Measurements from ENCODE around the gene ZNF512B. TPM values are rescaled to one million over a fixed set of nuclear protein-coding genes. Genes with fewer than 3 reads are reported as not detected.
A peak's percentile ranks its signal among the peaks of the same experiment; 100 is the strongest.

Gene ZNF512B
- total RNA-seq, 4 donors from 2014 or later, result 5.8 to 7.4 (median 6.4) TPM

DNA sequence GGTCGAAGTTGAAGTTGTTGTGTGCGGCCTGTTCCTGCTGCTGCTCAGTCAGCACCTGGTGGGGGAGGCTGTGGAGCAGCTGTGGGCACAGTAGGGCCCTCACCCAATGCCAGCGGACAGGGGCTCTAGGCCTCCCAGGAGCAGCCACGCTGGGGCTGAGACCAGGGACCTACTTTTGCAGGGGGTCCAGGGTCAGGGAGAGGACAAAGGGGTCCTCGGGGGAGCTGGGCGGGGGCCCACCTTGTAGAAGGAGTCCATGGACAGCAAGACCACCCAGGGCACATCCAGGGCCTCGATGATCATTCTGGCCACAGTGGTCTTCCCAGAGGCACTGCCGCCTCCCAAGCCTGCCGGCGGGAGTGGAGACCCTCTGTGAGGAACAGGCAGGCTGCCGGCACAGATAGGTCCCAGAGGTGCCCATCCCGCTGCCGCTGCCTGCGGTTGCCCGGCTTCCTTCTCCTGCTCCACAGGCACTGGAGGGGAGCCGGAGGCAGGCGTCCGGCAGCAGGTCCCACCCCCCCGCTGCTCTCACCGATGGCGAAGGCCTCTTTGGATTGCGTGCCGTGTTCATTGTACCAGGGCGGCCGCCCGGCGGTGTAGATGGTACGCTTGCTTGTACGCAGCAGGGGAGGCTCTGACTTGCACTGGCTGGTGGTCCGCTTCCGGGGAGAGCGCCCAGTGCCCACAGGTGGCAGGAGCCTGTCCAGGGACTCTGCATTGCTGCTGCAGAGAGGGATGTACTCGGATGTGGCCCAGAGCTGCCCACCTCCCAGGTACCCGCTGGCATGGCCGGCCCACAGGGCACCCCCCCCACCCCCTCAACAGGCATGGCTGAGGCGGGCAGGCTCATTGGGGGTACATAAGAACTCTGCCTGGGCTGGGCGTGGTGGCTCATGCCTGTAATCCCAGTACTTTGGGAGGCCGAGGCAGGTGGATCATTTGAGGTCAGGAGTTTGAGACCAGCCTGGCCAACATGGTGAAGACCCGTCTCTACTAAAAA lies 23.5 kb downstream of the ZNF512B start:
- H3K4me1 ChIP-seq, result peaks cover 9 to 46% (median 27%) of the 10 kb centered on the region in 4 donors
- H3K4me3 ChIP-seq, result no peak overlapping the region
- no peak overlapping the region for H3K27ac ChIP-seq
- no peak for TF ChIP-seq POLR2A (IDR thresholded peaks at IDR 0.05)
- TF ChIP-seq, protein P1, sequence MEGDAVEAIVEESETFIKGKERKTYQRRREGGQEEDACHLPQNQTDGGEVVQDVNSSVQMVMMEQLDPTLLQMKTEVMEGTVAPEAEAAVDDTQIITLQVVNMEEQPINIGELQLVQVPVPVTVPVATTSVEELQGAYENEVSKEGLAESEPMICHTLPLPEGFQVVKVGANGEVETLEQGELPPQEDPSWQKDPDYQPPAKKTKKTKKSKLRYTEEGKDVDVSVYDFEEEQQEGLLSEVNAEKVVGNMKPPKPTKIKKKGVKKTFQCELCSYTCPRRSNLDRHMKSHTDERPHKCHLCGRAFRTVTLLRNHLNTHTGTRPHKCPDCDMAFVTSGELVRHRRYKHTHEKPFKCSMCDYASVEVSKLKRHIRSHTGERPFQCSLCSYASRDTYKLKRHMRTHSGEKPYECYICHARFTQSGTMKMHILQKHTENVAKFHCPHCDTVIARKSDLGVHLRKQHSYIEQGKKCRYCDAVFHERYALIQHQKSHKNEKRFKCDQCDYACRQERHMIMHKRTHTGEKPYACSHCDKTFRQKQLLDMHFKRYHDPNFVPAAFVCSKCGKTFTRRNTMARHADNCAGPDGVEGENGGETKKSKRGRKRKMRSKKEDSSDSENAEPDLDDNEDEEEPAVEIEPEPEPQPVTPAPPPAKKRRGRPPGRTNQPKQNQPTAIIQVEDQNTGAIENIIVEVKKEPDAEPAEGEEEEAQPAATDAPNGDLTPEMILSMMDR (IDR thresholded peaks at IDR 0.05), result no peak
- H3K27me3 ChIP-seq, result no peaks in the 10 kb centered on the region
- peaks cover 0 to 49% (median 0%) of the 10 kb centered on the region in 3 donors for H3K36me3 ChIP-seq
- H3K9me3 ChIP-seq, result no peaks in the 10 kb centered on the region
- no peak for DNase-seq

GRCh38 chr20:63945031-63945658 lies 24.6 kb downstream of the ZNF512B start:
- Histone ChIP-seq H3K4me1 (peaks cover 3 to 35% (median 21%) of the 10 kb centered on the region in 4 donors), H3K36me3 (peaks cover 0 to 59% (median 0%) of the 10 kb centered on the region in 3 donors), H3K4me3 (no peak overlapping the region), H3K27me3 (no peaks in the 10 kb centered on the region), H3K27ac (peak overlapping the region in 1 of 4 donors; percentile 21), H3K9me3 (no peaks in the 10 kb centered on the region)
- DNase-seq, result no peak
- no peak for TF ChIP-seq POLR2A (IDR thresholded peaks at IDR 0.05)
- TF ChIP-seq, protein P1 (IDR thresholded peaks at IDR 0.05), result no peak

GRCh38 chr20:63944078-63944941 lies 25.4 kb downstream of the ZNF512B start:
- no peak for DNase-seq
- H3K4me3 ChIP-seq, result no peak overlapping the region
- H3K27me3 ChIP-seq, result no peaks in the 10 kb centered on the region
- TF ChIP-seq POLR2A (IDR thresholded peaks at IDR 0.05), result no peak
- TF ChIP-seq, protein P1 (IDR thresholded peaks at IDR 0.05), result no peak
- H3K4me1 ChIP-seq, result peaks cover 2 to 27% (median 14%) of the 10 kb centered on the region in 4 donors
- peak overlapping the region in 1 of 4 donors; percentile 21 for H3K27ac ChIP-seq
- H3K36me3 ChIP-seq, result peaks cover 0 to 67% (median 0%) of the 10 kb centered on the region in 3 donors
- H3K9me3 ChIP-seq, result no peaks in the 10 kb centered on the region

DNA sequence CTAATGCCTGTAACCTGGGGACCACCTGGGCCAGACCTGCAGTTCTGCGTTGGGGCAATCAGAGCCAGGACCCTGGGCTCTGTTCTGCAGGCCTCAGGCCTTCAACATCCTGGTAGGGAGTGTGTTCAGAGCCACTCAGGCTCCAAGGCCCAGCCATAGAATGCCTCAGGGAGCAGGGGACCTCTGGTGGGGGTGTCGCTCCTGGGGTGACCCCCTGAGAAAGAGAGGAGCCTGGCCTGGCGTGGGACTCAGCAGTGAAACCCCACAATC lies 26.0 kb downstream of the ZNF512B start:
- no peak overlapping the region for H3K27ac ChIP-seq
- no peaks in the 10 kb centered on the region for H3K9me3 ChIP-seq
- H3K36me3 ChIP-seq, result peaks cover 0 to 72% (median 0%) of the 10 kb centered on the region in 3 donors
- H3K4me3 ChIP-seq, result no peak overlapping the region
- TF ChIP-seq POLR2A (IDR thresholded peaks at IDR 0.05), result no peak
- TF ChIP-seq, protein P1 (IDR thresholded peaks at IDR 0.05), result no peak
- no peaks in the 10 kb centered on the region for H3K27me3 ChIP-seq
- DNase-seq, result no peak
- H3K4me1 ChIP-seq, result peaks cover 0 to 21% (median 12%) of the 10 kb centered on the region in 4 donors

Measured in Peyer's patch (tissue), 4 donors.